GM21786 (cell line): ENCODE measurements around the gene ZC3H18.
A peak's percentile ranks its signal among the peaks of the same experiment; 100 is the strongest.
"Not testable (repeated sequence)": the region's sequence is repeated elsewhere in the genome, so short reads cannot be mapped to it uniquely, and the experiment has no call there.

Source experiments
- ATAC-seq: cut with Tn5 transposase; IDR thresholded peaks from one replicate; pipeline ENCODE4 v1.9.1; 2021; ENCODE audit not compliant: unreplicated experiment

ZC3H18 gene

DNA sequence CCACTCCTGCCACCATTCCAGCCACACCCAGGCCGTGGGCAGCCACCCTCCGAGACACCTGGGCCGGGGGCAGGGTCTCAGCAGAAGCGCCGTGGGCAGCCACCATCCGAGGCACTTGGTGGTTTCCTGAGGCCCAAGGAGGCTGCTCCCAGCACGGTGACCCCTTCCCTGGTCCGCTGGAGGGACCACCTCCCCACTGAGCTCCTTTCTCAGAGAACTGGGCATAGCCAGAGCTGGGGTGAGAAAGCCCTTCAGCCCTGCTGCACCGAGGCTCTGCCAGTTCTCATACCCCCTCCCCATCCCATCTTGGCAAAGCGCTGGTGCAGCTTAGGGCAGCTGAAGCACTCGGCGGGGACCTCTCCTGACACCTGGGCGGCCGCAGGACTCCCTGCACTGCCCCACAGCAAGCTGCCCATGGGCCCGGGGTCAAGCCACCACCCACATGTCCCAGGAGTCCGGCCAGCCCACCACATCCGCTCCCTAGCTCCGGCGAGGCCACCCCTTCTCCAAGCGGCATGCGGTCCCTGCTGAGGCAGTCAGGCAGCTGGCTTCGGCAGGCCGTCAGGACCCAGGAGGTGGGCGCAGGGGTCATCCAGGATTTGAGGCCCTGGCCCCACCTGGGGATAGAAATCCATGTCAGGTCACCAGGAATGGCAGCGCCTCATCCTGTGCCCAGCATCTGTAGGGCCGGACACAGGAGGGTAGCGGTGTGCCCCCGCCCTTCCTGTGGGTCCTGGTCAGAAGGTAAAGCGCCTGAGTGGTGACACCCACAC, 82.0 kb downstream of the ZC3H18 start:
- no peak for ATAC-seq

DNA sequence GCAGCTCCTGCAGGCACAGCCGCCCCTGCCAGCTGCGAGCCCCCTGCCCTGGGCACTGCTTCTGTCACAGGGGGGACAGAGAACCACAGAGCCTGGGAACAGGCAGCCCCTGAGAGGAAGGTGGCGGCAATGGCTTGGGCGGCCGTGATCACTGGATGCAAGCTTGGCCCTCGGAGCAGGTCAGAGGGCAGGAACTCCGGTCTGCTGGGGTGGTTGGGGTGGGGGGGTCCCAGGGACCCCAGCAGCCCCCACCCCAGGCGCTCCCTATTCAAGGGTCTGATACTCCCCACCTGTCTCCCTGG, 82.5 kb downstream of the ZC3H18 start:
- ATAC-seq = no peak

DNA sequence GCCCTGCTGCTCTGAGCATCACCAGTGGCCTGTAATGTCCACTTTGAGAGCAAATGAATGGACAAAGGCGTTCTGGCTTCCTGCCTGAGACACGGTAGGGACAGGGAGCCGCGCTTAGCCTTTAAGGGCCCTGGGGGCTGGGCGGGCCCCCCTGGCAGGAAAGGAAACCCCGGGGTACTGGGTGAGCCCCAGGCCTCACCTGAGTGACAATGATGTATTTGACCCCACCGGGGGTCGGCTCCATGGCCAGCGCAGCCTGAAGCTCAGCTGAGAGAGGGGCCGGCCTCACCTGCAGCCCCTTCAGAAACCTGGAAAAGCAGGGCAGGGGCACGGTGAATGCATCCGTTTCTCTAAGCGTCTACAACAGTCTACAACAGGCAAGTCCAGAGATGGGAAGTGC, 82.9 kb downstream of the ZC3H18 start:
- no peak for ATAC-seq

DNA sequence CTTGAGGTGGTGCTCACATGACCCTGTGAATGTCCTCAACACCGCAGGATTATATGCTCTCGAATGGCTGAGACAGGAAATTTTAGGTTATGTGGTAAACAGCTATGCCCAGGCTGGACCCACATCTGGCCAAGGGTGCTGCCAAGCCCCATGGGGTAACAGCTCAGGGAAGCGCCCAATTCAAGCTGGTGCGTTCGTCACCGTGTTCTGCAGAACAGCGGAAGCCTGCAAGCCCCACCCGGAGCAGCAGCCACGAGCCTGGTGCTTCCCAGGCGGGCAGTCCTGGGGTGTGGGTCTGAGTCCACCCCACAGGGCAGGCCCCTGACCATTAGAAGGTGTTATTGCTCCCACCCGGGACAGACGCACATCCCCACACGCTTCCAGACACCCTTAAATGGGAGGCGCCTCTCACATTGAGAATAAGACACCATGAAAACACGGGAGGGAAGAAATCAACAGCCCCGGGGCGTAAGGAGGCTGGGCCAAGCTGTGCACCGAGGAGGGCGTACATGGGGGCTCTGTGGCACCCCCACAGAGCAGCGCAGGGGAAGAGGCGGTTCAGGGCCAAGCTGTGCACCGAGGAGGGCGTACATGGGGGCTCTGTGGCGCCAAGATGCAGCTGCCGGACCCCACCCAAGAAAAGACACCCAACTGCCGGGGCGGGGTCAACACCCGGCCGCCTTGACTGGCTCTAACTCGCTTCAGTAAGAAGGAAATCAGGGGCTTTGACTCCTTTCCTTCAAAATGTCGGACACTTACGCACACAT, 83.6 kb downstream of the ZC3H18 start:
- no peak for ATAC-seq

DNA sequence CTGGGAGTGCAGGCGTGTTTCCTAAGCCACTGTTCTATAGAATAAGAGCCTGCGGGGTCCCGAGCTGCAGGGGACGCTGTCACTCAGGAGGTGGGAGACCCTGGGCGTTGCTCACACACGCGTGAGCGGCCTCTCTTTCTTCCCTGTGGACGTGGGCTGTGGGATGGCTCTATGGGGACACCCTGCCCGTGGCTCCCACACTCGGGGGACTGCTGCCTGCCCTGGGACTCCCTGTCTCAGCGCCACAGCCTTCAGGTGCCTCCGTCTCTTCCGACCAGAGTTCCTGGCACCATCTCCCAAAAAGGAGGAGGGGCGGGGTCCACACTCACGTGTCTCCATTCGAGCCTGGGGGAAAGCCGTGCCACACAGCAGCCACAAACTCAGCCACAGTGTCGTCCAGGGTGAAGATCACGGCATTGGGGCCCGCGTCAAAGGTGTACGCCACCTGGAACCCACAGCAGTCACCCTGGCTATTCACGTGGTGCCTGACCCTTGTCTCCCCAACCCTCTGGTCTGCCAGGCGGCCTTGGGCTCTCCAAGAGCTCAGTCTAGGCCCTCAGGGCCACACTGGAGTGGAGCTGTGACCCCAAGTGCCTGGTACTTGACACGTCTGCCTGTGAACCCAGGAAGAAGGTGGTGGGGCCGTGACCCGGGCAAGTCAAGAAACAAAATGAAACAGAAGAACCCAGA, 84.3 kb downstream of the ZC3H18 start:
- no peak for ATAC-seq

DNA sequence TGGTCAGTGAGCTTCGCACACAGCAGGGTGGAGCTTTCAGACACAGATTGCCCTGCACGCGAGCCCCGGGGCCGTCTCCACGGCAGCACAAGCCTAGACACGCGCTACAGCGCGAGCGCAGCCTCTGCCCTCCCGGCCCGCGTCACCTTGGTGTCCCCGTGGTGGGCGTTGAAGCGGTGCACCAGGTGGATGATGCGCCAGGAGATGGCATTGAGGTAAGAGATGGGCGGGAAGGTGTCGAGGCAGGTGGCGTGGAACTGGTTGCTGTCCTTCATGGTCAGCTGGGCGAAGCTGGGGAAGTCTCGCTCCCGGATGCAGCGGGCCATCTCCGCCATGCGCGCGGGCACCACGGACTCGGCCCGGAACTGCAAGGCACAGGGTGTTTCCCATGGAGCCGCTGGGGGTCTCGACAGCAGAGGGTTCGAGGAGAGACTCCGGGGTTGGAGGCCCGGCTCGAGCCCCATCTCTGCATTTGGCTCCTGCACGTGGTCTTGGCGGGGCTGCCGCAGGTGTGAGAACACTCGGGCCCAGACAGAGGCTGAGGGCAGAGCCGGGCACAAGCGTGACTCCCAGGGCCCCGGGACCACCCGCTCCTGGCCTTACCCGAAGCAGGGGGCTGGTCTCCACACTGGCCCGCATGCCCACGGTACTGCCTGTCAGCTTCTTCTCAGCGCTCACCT, 85.0 kb downstream of the ZC3H18 start:
- no peak for ATAC-seq

DNA sequence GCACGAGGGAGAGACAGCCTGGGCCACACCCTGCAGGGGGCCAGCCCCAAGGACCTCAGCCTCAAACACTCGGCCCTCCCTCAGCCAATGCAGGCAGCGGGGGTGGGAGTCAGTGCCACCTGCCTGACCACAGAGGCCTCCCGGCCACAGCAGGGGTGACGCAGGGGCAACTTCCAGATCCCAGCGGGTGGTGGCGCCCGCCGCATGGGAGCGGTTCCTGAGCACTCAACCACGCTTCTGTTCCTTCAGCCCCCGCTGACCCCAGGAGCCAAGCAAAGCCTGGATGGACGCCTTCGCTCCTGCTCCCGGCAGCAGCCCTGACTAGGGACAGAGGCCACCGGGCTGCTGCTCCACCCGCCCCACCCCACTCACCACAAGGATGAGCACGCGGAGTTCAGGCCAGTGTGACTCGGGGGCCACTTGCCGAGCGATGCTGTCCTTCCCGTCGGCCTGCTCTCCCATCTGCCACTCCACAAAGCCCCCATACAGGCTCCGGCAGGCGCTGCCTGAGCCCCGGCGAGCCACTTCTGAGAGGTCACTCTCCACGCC, 85.6 kb downstream of the ZC3H18 start:
- no peak for ATAC-seq

DNA sequence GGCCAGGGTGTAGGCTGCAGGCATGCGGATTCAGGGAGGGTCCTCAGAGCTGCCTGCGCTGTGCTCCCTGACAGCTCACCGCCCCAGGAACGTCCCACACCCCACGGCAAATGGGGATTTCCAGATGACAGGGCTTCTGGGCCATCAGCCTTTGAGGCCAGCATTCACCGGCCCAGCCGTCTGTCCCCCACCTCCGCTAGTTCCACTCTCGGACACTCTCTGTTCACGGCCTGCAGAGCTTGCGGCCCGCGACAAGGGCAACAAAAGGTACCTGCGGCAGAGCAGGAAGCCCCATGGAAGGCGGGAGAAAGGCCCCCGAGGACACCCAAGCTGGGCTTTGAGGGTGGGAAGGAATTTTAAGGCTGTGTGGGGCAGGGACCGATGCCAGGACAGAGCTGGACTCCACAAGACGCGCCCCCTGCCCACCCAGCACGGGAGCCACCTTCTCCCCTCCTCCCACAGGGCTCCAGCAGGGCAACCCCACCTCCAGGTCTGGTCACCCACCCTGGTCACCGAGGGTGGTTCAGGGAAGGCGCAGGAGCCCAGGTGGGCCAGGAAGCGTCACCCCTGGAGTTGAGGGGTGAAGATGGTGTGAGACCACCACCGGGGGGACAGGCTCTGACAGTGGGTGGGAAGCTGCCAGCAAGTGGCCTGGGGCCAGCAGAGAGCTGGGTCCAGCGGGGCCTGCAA, 86.2 kb downstream of the ZC3H18 start:
- ATAC-seq = no peak

DNA sequence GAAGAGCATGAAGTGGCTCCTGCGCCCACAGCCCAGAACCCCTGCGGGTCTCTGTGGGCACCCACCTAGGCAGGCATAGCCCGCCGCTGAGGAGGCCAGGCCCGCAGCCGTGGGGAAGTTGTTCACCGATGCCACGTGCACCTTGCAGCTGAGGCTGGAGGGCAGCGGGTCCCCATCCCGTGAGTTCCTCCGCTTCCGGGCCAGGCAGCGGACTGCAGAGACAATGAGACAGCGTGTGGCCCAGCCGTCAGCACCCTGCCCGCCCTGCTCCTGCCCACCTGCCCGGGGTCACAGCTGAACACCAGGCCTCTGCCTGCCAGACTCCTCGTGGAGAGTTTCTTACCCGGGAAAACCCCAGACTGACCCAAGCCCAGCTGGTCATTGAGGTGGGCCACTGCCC, 87.2 kb downstream of the ZC3H18 start:
- no peak for ATAC-seq

DNA sequence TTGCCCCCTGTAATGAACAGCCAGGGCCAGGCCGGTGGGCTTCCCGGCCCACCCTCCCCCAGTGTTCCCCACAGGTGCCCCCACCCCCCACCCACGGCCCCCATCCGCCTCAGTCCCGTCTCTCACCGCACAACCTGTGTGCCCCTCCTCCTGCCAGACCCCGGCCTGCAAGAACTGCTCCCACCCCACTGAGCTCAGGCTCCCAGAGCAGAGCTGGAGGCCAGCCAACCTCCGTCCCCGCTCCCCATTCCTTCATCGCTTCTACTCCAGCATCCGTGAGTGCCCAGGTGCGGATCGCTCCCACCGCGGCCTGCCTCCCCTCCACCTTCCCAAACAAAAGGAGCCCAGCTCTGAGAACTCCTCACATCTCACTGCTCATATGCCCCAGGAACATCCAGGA, 88.5 kb downstream of the ZC3H18 start:
- no peak for ATAC-seq

DNA sequence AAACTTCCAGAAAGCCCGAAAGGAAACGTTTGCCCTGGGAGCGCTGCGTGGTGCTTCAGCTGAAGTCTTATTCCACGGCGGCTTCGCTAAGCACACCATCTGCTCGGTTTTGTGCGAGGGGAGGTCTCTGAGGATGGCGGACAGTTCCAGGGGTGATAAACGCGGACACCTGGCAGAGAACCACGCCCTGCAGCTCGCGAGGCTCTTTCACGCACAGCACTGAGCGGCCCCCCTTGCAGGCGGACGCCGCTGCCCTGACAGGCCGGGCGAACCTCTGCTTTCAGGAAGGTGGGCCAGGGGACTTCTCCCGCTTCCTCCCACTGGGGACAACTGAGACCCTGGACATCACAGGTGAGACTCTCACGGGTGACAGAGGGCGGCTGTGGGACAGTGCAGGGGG, 89.0 kb downstream of the ZC3H18 start:
- ATAC-seq = no peak

DNA sequence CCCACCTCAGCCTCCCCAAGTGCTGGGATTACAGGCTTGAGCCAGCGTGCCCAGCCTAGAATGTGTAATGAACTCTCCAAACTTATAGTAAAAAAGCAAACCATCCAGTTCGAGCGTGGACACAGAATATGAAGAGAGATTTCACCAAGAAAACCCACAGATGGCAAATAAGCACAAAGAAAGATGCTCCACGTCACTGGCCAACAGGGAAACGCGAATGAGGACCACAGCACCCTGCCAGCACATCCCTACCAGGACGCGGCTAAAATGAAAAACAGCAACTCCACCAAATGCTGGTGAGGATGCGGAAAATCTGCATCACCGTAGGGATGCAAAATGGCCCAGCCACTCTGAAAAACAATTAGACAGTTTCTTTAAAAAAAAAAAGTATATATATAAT, 91.3 kb downstream of the ZC3H18 start:
- no peak for ATAC-seq

DNA sequence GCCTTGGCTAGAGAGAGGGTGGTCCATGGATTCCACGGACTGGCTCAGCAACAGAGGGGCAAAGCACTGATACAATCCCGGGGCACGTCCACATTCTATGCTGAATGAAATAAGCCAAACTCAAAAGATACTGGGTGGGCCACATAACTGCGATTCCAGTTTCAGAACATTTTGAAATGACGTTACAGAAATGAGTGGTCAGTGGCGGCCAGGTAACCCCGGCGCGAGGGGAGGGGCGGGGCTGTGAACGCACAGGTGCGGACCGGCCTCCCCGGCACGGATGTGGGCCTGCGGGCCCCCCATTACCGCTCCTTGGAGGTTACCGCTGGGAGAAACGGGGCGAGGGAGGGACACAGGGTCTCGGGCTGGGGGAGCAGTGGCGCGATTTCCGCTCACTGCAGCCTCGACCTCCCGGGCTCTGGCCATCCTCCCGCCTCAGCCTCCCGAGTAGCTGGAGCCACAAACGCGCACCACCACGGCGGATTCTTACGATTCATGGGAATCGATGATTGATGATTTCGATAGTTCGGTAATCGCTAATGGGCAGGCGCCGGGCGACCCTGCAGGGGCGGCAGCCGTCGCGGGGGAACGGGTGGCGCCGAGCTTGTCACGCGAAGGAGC, 92.1 kb downstream of the ZC3H18 start:
- no peak for ATAC-seq

DNA sequence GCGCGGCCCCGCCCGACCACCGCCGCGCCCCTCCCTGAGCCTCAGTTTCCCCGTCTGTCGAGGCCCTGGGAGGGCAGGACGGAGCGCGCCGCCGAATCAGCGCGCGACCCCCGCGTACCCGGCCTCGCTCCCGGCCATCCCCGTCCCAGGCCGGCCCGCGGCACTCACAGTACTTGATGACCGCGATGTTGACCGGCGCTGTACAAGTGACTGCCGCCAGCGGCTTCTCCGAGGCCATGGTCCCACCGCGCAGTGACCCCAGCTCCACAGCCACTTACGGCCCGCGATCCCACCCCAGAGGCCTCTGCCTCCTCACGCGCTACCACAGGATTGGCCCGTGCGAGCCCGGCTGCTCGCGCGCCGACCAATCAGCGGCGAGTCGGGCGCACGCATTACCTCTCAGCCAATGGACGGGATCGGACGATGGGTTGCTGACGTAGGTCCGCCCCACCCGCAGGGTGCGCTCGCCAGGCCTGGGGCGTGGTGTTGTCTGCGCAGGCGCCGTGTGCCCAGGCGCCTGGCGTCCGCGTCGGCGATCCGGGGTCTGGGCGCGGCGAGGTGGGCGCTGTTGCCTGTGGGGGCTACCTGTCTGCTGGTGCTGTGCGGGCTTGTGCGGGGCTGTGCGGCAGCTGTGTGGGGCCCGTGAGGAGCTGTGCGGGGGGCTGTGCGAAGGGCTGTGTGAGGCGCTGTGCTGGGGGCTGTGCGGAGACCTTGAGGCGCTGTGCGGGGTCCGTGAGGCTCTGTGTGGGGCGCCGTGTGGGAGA, 92.8 kb downstream of the ZC3H18 start, which contains the start of gene MVD:
Gene MVD (minus strand): TSS at position 249 of the 764 bp plus-strand sequence. CDS start 11 bp downstream, at position 238.
- peak; percentile 94 for ATAC-seq

DNA sequence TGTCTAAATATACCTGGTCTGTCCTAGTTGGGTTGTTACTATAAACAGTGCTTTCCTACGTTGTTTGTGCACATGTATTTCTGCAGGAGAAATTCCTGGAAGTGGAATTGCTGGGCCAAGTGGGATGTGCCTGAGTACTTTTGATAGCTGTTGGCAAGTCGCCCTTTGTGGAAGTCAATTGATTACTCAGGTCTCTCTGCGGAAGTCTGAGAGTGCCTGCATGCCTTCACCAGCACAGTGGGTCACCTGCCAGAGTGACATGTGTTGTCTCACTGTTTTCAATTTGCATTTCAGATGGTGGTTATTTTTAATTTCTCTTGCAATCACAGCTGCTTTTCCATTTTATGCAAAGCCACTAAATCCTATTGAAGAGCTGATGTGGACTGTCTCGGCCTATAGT, 94.9 kb downstream of the ZC3H18 start:
- no peak for ATAC-seq

DNA sequence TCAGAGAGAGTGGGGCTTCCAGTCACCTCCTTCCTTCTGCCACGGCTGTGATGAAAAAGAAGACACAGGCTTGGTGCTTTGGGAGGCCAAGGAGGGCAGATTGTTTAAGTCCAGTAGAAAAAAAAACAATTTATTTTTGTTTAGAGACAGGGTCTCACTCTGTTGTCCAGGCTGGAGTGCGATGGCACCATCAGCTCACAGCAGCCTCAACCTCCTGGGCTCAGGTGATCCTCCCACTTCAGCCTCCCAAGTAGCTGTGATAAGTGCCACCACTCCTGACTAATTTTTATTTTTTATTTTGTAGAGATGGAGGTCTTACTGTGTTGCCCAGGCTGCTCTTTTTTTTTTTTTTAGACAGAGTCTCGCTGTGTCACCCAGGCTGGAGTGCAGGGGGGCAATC, 95.4 kb downstream of the ZC3H18 start:
- ATAC-seq = no peak

DNA sequence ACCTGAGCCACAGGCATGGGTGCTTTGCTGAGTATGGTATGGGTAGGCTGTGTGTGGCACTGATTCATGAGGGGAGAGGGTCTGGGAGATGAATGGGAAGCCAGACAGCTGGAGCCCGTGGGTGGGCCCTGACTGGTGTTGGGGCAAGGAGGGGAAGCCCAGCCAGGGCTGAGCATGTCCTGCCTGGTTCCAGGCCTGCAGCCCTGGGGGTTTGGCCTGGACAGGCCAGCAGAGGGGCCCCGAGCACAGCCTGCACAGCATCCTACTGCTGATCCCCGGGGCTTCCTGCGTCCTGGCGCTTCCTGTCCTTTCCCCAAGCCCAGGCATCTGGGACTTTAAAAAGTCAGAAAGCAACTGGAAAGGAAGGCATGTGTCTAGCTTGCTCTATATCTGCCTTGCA, 97.3 kb downstream of the ZC3H18 start:
- ATAC-seq = no peak

DNA sequence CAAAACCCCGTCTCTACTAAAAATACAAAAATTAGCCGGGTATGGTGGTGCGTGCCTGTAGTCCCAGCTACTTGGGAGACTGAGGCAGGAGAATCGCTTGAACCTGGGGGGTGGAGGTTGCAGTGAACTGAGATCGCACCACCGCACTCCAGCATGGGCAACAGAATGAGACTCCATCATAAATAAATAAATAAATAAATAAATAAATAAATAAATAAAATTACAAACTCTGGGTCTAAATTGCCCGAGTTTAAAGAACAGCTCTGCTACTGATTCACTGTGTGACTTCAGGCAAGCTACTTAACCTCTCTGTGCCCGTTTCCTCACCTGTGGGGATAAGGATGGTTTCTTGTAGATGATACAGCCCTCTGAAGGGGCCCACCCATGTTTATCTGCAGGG, 99.3 kb downstream of the ZC3H18 start:
- not testable (repeated sequence) for ATAC-seq

DNA sequence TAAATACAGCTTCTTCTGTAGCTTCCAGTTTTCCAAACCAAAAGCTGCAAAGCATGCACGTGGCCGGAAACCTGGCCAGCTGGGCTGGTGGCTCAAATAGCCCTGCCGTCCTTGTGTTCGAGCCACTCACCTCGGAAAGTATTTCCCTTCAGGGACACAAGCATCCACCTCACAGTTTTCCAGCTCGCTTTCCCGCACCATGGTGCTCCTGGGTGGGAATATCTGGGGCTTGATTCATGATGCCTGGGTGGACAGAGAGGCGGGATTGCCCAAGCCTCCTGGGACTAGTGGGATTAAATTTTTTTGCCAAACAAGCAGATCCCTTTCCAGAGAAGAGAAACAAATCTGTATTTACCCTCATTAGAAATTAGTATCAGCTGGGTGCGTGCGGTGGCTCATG, 99.8 kb downstream of the ZC3H18 start:
- ATAC-seq = no peak
